NCI-H2029 treated with DMSO at 0.1 percent for 48 hours (cell line): Measurements from ENCODE around the gene HNRNPUL2.

ENCODE experiments used
- DNase-seq: peaks from one replicate; lab custom pipeline; 2025; lab: John Stamatoyannopoulos, UW

HNRNPUL2 gene

DNA sequence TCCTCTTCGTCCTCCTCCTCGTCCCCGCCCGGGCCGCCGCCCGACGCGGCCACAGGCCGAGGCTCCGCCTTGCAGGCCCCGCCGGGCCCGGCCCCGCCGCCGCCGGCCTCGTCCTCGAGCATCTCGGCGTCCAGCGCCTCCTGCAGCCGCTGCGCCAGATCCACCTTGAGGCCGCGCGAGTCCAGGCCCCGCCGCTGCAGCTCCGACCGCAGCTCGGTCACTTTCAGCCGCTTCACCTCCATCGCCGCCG, 417 bp downstream of the HNRNPUL2 start:
- DNase-seq = no peak

DNA sequence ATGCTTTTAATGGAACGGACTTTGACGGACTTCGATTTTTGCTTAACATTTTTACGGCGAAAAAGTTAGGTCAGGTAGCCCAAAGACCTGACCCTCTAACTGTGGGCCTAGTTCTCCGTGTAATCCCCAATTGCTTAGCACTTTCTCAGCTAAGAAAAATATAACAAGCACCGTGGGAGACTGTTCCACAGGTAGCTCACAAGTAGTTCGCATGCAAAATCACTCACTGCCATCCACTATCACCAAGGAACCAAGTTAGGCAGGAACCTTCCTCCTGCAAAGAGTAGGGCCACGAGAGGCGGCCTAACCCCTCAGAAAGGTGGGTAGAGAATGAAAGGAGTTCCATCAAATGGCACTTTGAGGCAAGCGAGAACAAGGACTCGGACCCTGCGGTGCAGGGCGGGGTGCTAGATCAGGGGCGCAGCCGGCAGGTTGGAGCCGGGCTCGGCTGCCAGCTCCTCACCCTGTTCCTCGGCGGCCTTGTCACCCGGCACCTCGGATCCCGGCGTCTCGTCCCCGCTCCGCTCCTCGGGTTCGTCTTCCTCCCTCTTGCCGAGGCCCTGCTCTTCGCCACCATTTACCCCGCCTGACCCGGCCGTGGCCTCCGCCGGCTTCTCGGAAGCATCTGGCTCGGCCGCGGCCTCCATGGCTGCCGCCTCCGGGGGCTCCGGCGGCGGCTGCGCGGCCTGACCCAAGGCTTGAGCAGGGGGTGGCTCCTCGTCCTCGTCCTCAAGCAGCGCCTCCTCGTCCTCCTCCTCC, 922 bp downstream of the HNRNPUL2 start:
- no peak for DNase-seq

DNA sequence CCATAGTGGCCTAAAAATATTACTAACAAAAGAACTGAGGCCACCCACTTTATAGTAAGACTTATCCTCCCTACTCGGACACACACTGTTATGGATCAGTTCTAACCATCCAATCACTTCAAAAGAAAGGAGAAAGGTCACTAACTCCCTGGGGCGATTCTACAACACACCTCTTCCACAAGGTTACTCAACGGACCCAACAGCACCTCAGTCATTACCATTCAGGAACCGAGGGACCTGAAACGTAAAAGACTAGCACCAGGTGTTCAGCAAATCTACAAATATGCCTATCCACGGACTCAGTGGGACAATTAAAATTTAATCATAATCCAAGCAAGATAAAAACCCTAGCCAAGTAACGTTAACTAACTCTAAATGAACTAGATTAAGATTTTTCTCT, 1.6 kb downstream of the HNRNPUL2 start:
- DNase-seq = no peak

DNA sequence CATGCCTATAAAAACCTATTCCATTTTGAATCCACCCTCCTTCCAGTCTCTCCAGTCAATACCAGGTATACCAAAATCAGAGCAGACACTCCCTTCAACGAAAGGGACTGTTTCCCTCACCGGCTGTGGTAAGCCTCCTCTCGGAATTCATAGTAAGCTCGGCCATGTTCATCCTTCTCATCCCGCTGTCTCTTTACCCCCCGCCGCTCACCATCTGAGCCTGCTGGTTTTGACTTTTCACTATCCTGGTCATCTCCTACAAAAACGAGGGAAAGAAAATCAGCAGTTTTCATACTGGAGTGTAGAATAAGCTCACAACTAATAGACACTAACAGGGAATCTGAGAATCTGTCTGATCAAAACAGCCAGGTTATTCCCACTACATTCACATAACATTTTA, 3.1 kb downstream of the HNRNPUL2 start:
- no peak for DNase-seq

DNA sequence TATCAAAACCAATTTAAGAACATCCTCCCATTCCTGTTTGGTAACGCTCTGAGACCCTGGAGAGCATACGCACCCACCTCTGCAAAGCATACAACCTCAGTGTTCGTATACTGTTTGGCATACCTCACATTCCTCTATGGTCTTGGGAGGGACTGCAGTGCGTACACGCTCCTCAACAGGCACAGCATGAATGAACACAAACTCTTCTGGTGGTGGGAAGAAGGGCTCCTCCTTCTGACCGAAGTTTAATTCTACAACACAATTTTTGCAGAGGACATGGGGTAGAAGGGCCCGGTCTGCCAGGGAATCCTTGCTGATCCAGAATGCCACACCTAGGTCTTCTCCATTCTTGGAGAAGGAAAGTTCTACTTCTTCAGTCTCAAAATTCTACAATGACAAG, 5.3 kb downstream of the HNRNPUL2 start:
- DNase-seq = no peak

DNA sequence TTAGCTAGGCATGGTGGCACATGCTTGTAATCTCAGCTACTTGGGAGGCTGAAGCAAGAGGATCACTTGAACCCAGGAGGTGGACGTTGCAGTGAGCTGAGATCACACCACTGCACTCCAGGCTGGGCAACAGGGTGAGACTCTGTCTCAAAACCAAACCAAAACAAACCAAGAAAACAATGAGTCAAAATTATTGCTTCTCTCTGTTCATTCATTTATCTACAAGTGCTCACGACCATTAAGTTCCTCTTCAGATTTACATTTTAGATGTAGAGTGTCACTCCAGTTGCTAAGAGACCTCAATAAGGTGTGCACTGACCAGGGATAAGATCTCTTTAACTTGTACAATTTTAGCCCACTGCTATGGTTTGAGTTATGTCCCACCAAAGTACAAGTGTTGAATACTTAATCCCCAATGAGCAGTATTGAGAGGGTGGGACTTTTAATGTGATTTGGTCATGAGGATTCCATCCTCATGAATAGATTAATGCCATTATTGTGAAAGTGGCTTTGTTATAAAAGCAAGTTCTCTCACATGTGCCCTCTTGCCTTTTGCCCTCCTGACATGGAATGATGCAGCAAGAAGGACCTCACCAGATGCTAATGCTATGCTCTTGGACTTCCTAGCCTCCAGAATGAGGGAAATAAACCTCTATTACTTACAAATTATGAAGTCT, 7.8 kb downstream of the HNRNPUL2 start:
- no peak for DNase-seq

DNA sequence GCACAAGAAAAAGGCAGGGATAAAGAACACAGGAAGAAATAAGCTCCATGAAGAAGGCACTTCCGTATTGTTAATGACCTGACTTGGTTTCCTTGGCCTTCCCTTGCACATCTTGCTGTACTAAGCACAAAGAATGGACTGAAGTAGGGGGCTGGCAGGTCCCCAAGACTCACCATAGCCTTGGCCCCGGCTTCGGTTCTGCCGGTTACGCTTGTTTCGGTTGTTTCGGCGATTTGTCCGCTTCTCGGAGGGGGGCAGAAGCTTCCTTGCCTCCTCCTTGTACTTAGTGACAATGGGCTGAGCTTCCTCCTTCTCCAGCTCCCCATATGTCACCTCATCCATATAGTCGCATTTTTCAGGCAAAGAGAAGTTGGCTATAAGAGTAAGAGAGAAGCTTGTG, 10.4 kb downstream of the HNRNPUL2 start:
- no peak for DNase-seq

DNA sequence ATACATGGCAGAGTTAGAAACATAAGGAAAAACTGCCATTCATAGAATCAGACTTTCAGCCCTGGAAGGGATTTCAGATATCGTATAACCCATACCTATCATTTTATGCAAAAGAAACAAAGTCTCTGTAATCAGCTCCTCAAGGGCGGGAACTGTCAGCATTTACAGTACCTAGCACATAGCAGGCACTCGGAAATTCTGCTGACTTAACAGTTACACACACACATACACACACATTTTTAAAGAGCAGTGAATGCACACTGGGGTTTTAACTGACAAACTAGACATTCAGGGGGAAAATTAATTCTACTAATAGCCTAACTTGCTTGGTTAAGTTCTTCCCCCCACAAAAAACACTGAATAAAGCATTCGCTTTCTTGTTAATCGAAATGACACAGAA, 11.1 kb downstream of the HNRNPUL2 start:
- DNase-seq = no peak

DNA sequence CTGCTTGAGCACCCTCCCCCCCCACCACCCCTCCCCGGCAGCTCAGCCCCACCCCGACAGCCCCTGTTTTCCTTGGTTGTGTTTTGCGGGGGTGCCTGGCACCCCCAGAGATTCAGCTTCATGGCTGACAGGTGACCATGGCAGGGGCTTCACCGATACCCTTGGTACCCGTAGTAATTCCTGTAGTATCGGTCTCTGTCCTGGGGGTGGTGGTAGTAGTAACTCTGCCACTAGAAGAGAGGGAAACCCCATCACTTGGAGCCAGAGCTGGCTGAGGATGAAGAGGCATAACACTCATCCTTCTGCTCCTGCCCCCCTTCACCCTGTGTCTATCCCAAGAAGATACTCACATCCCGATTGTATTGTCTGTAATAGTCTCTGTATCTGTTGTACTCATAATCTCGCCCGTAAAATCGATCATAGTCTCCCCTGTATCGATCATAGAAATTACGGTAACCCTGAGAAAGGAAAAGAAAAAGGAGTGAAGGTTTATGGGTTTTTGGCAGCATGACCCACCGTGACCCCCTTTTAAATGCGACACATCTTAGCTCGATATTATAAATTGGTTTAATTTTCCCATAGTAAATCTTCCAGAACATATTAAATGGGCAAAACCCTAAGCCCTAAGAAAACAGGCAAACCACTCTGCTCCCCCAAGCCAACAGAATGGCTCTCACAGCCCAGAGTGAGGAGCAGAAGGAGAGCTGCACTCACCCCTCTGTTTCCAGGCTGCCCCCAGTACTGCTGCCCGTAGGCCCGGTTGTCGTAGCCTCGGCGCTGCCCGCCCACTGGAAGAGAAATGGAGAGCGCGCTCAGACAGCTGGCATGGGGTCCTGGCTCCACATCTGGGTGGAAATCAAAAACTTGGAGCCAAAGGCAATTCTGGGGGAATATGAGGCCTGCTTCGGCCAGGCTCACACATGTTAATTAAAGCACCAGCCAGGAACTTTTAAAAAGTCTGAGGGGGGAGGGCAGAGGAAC, 11.8 kb downstream of the HNRNPUL2 start:
- DNase-seq = no peak

DNA sequence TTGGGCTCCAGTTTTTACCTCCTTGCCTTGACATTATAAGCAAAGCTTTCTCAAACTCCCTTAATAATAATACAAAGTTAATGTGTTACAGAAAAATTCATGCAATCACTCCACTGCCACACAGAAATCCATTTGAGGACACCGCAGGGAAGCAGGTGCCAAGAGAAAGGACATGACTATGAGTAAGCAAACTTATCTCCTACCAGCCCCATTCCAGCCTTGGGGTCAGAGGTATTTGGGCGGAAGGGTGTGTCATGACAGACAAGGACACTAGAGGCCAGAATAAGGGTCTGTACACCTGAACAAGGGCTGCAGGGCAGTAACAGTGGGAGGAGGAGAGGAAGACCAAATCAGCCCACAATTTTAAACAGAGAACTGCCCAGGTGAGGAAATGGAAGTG, 13.9 kb downstream of the HNRNPUL2 start:
- no peak for DNase-seq

DNA sequence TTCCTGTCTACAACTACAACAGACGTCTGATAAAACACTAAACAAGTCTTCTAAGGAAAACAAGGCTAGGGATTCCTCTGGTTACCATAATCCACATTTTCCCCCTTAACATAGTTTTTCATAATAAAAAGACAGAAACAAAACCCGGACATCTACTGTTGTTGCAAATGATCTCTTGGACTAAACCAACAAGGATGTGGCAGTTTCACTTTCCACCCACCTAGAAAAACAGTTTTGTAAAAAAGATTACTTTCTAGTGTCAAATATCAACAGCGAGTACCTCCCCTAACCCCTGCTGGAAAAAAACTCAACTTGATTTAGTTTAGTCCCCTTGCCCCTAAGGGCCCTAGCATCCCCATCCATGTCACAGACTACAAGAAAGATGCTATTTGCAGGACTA, 14.4 kb downstream of the HNRNPUL2 start:
- DNase-seq = no peak

DNA sequence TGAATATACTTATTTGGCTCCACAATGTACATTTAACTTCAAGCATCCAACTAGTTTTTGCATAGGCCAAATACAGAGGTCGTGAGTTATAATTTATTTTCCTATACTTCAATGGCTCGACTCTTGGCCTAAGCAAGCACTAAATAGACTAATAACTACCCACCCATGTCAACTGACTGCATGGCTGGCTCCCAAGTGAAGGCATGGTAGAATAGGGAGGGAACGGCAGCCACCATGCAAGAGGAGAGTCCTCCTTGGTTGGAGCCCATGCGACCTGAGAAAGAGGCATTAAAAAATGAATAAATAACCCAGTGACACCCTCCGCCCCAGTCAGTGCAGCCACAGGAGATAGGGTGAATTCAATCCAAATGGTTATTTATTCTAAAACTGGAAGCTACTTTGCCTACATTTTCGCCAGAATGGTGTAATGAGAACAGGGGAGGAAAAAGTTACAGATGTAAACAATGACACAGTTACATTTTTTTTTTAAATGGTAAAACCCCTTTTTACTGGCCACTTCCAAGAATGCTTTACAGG, 14.9 kb downstream of the HNRNPUL2 start:
- no peak for DNase-seq

DNA sequence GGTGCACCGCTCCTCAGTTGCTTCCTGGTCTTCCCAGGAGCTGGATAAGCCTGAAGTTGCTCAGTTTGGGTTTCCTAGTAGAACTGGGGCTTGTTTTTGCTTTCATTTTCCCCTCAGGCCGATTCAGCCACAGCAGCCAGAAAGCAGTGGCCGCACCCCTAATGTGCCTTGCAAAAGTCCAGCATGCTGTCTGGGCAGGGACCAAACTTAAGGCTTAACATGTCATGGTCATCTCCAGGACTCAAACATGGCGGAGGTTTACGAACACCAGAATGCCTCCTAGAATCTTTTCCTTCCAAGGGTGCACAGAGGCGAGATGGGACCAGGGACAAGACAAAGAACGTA, 17.3 kb downstream of the HNRNPUL2 start:
- no peak for DNase-seq

DNA sequence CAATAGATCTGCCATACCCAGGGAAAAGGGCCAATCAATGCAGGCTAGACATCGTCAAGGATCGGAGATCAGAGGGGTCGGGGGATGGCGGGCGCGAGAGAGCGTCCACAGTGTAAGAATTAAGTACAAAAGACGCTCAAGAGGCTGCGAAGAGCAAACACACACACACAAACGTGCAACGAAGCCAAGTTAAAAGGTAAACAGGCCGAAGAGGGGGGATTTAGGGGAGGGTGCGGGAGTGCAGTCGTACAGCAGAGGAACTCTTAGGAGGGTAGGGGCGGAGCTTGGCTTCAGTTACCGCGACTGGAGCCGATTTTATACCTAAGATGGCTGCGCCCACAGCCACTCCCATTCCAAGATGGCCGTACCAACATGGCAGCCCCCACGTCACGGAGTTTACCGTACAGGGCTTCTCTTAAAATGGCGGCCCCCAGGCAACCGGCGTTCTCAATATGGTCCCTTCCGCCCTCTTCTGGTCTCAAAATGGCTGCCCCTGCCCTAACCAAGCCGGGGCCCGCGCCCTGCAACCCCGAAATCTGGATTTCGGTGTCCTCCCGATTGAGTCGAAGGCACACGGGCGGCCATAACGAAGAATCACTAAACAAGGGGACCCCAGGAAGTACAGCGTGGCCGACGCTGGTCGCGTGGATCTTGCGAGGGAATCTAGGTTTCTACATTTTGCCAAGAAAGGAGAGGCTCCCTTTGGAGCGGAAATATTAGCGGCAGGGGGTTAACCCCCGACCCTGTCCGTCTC, 17.8 kb downstream of the HNRNPUL2 start:
- peak; percentile 97 for DNase-seq

DNA sequence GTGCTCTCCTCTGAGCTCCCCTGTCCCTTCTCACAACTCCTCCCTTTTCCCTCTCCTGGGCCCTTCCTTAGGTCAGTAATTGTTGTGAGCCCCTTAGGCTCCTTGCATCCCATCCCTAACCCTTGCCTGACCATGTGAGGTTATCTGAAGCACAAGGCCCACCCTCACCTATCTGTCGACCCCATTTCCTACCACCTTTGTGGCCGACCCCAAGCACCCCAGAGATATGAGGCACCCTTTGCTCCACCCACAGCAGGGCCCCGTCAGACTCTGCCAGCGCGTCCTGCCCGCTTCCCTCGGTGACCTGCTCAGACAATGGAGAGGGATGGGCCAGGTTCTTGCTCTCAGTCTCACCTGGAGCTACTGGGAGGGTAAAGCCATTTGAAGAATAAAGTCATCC, 18.5 kb downstream of the HNRNPUL2 start:
- no peak for DNase-seq

DNA sequence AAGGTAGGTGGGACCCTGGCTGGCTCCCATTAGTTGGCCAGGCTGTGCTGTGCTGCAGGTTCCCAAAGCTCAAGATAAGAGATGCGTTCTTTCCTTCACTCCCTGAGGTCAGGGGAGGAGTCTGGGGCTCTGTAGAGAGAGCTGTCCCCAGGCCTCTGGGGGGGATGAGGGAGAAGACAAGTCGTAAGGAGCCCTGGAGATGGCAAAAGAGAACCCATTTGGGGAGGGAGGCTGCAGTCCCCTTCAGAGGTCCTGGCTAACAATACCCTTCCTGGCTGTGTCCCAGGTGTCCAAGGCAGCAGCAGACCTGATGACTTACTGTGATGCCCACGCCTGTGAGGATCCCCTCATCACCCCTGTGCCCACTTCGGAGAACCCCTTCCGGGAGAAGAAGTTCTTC, 18.9 kb downstream of the HNRNPUL2 start:
- no peak for DNase-seq

DNA sequence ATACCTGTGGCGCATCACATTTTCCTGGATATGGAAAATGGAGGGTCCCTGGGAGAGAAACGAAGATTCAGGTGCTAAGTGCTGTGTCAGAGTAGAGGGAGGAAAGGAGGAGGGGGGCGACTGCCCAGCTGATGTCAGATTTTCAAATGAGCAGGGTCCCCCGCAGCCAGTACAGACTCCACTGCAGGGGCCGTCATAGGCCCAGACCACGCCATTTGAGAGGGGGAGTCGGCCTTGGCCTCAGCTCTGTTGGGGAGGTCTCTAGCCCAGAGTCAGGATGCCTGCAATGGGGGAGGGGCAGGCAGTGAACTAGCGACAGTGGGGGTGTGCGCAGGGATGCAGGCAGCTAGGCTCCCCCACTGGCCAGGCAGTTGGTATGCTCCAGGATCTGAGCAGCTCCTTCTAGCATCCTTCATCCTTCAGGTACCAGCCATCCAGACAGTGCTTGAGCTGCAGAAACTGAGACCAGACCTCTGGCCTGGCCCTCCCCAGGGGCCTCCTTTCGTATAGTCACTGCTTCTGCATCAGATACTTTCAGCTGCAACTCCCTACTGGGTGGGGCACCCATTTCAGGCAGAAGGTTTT, 19.9 kb downstream of the HNRNPUL2 start, which contains the start of the genes BSCL2 and GNG3:
Gene BSCL2, minus strand, starts transcription at position 148 of the 585 bp plus-strand sequence. CDS start 229 bp downstream, outside the sequence.
Gene GNG3, plus strand, starts transcription at position 400 of the 585 bp plus-strand sequence. CDS start 620 bp downstream, outside the sequence.
- no peak for DNase-seq

DNA sequence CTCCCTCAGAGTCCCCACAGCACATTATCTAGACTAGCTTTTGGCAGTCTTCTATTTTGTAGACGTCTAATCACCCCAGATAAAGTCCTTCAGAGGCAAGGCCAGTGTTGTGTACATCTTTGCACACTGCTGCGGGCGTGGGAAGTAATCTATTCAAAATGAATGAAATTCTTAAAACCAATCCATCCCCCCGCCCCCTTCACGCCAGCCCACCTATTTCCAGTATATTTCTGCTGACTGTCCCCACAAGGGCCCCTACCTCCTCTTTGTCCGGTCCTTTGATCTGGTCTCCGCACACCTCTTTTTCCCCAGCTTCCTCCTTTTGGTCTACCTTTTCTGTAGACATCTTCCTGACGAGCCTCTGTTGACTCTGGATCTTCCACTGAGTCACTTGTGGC, 20.4 kb downstream of the HNRNPUL2 start:
- no peak for DNase-seq

DNA sequence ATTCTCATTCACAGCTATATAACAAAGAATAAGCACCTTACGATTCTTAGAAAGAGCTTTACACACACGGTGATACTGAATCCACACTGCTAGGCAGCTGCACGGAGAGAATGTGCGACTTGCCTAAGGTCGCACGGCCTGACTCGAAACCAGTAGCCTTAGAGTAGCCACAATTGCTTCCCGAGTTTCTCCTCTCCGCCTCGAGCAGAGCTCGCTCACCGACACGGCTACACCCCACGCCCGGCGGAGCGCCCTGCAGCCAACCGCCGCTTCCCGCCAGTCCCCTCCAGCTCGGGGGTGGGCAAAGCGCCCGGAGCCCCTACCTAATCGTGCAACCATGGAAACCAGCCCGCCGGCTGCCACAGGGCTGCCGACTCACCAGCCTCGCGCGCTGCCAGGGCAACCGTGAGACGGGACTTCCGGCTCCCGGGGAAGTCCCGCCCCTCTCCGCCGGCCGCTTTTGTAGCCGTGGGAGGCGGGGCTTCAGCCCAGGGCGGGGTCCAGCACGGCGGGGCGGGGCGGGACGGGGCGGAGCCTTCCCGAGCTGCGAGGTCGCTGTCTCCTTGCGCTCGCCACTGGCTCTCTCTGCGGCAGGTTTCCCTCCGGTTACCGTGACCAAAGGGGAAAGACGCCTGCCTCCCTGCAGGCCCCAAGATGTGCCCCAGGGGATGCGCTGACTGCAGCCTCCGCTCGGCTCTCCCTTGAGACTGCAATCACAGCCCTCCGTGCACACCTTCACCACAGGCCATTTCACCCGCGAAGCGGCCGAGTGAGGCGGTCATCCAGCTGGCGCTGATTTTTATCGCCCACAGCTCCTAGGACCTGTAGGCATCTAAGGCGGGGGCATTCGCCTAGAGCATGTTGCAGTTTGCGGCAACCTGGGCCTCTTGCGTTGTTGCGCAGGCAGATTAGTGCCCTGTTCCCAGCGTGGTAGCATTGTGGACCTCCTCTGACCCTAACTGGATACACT, 21.1 kb downstream of the HNRNPUL2 start:
- DNase-seq = peak; percentile 85

DNA sequence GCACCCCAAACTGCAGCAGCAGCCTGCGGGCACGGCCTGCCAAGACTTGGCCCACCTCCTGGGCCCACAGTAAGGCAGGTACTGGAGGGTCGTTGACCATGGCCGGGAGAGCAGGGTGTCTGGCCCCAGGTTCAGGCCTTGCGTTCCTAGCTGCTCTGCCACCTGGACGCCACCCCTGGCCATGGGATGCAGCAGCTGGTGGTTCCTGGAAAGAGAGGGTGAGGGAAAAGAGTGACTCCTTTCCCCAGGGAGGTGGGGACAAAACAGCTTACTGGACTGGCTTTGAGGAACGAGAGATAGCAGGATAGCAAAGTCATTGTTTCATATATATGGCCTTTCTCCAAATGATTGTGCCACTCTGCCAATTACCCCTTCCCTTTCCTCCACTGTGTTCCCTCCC, 21.8 kb downstream of the HNRNPUL2 start:
- no peak for DNase-seq
